ENCODE measurements around the gene ATP11A.
A peak's percentile ranks its signal among the peaks of the same experiment; 100 is the strongest.

The ATP11A gene

DNA sequence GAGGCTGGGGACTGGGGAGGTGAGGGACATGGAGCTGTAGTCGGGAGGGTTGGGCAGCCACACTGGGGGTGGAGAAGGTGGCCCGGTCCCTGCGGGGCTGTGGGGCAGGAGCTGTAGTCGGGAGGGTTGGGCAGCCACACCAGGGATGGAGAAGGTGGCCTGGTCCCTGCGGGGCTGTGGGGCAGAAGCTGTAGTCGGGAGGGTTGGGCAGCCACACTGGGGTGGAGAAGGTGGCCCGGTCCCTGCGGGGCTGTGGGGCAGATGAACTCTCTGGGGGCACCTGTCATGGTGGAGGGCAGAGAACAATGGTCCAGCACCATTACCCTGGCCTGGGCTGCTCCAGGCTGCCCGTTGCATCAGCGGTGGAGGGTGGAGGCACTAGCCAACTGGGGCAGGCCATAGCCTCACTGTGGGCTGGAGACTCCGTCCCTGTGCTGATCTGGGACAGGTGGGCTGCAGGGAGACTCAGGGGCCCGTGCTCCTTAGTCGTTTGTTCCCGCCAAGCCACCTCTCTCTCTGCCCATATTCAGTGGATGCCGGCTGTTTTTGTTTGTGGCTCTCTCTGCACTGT, 51.4 kb downstream of the ATP11A start:
- Histone ChIP-seq H3K79me1 (replicated peaks; ENCODE audit: low read length, poor library complexity, severe bottlenecking) (peaks cover 50% of the 10 kb centered on the region), H3K4me1 (ENCODE audit: control insufficient read depth, insufficient read depth, low read depth, low read length) (peaks cover 9% of the 10 kb centered on the region), H2BK120ac (ENCODE audit: low read depth, low read length) (peak overlapping the region; percentile 42), H3K9me3 (ENCODE audit: control insufficient read depth, low read length) (no peaks in the 10 kb centered on the region), H3K14ac (ENCODE audit: low read length in 2 of 2) (peak overlapping the region in 1 of 2 experiments; percentile 23), H3K36me3 (ENCODE audit: control insufficient read depth in 1 of 2, insufficient read depth in 2 of 2, low read depth in 1 of 2, low read length in 2 of 2) (peaks cover 0 to 4% of the 10 kb centered on the region in 2 experiments), H2BK15ac (ENCODE audit: low read depth, poor library complexity, severe bottlenecking) (peak overlapping the region; percentile 55), H3K27ac (ENCODE audit: low read length, poor library complexity, severe bottlenecking) (no peak overlapping the region), H2AFZ (ENCODE audit: low read depth, low read length) (no peak overlapping the region), H3K4ac (ENCODE audit: low read depth in 1 of 2, low read length in 2 of 2) (peak overlapping the region; percentile 10 to 92), H4K91ac (ENCODE audit: low read length) (peak overlapping the region; percentile 93), H2BK12ac (ENCODE audit: low read length in 2 of 2) (peak overlapping the region; percentile 40 to 56), H2BK5ac (ENCODE audit: low read depth, low read length, poor library complexity, severe bottlenecking) (no peak overlapping the region), H3K9ac (ENCODE audit: low read length) (peak overlapping the region; percentile 86), H3K23ac (ENCODE audit: low read length in 2 of 2) (peak overlapping the region in 1 of 2 experiments; percentile 91), H3K4me3 (ENCODE audit: insufficient read depth in 1 of 2, low read depth in 1 of 2, low read length in 2 of 2) (peak overlapping the region in 1 of 2 experiments; percentile 66), H2AK5ac (ENCODE audit: low read length, severe bottlenecking) (no peak overlapping the region), H3K4me2 (ENCODE audit: low read length, poor library complexity, severe bottlenecking) (no peak overlapping the region), H3K18ac (ENCODE audit: low read depth in 1 of 2, low read length in 2 of 2) (peak overlapping the region; percentile 52 to 81), H4K8ac (ENCODE audit: low read length) (peak overlapping the region; percentile 79), H3K27me3 (ENCODE audit: control insufficient read depth in 1 of 2, insufficient read depth in 1 of 2, low read length in 2 of 2) (no peaks in the 10 kb centered on the region)
- DNase-seq, result no peak
- WGBS, result 89% methylated on average over 15 of the region's 15 CpGs

DNA sequence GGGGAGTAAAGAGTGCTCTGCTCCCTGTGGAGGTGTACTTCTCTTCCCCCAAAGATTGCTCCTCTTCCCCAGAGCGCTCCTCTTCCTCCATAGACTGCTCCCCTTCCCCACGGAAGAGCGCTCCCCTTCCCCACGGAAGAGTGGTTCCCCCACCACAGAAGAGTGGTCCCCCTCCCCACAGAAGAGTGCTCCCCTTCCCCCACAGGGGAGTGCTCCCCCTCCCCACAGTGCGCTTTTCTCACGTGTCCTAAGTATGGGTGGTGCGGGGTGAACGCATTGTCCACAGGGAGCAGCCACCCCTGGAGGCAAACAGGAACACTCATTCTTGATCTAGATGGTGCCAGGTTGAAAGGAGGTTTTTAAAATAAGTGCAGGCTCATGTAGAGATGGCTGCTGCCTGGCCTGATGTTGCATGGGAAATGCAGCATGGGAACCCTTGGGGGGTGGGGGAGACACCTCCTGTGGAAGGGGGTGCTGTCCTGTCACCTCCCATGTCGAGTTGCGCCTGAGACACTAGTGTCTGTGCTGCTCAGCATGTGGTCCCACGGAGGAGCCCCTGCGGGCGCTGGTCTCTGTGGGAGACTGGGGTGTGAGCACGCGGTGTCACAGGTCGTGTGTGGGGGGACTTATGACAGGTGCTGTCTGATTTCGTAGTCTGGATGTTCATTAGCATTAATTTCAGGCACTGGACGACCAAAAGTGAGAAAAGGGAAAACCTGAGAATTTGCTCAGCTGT, 52.2 kb downstream of the ATP11A start:
- Histone ChIP-seq H2AFZ (ENCODE audit: low read depth, low read length) (no peak overlapping the region), H3K79me1 (replicated peaks; ENCODE audit: low read length, poor library complexity, severe bottlenecking) (peaks cover 52% of the 10 kb centered on the region), H4K8ac (ENCODE audit: low read length) (peak overlapping the region; percentile 42), H3K14ac (ENCODE audit: low read length in 2 of 2) (no peak overlapping the region), H3K4me1 (ENCODE audit: control insufficient read depth, insufficient read depth, low read depth, low read length) (peaks cover 10% of the 10 kb centered on the region), H4K91ac (ENCODE audit: low read length) (peak overlapping the region; percentile 56), H3K36me3 (ENCODE audit: control insufficient read depth in 1 of 2, insufficient read depth in 2 of 2, low read depth in 1 of 2, low read length in 2 of 2) (peaks cover 0 to 4% of the 10 kb centered on the region in 2 experiments), H3K9ac (ENCODE audit: low read length) (no peak overlapping the region), H2BK15ac (ENCODE audit: low read depth, poor library complexity, severe bottlenecking) (peak overlapping the region; percentile 54), H3K4me2 (ENCODE audit: low read length, poor library complexity, severe bottlenecking) (no peak overlapping the region), H2BK5ac (ENCODE audit: low read depth, low read length, poor library complexity, severe bottlenecking) (no peak overlapping the region), H3K18ac (ENCODE audit: low read depth in 1 of 2, low read length in 2 of 2) (no peak overlapping the region), H3K27ac (ENCODE audit: low read length, poor library complexity, severe bottlenecking) (no peak overlapping the region), H3K23ac (ENCODE audit: low read length in 2 of 2) (no peak overlapping the region), H2BK12ac (ENCODE audit: low read length in 2 of 2) (peak overlapping the region in 1 of 2 experiments; percentile 67), H2BK120ac (ENCODE audit: low read depth, low read length) (no peak overlapping the region), H2AK5ac (ENCODE audit: low read length, severe bottlenecking) (no peak overlapping the region), H3K4me3 (ENCODE audit: insufficient read depth in 1 of 2, low read depth in 1 of 2, low read length in 2 of 2) (no peak overlapping the region), H3K4ac (ENCODE audit: low read depth in 1 of 2, low read length in 2 of 2) (no peak overlapping the region), H3K27me3 (ENCODE audit: control insufficient read depth in 1 of 2, insufficient read depth in 1 of 2, low read length in 2 of 2) (no peaks in the 10 kb centered on the region), H3K9me3 (ENCODE audit: control insufficient read depth, low read length) (no peaks in the 10 kb centered on the region)
- no peak for DNase-seq
- WGBS, result 89% methylated on average over 18 of the region's 18 CpGs

DNA sequence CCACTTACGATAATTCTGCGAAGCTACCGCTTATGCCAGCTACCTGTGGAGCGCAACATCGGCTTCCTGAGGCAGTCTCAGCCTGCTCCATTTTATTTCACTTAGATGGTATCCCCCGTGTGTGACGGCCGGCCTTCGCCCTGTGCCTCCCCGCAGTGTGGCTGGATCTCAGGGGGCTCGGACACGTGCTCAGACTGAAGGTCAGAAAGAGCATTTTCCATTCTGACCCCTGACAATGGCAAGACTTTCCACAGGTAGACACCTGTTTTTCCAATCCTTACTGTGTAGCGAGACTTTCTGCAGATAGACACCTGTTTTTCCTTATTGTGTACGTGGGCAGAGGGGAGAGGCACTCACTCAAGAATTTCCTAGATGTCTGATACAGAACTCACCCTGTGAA, 52.7 kb downstream of the ATP11A start:
- Histone ChIP-seq H3K4ac (ENCODE audit: low read depth in 1 of 2, low read length in 2 of 2) (no peak overlapping the region), H3K27me3 (ENCODE audit: control insufficient read depth in 1 of 2, insufficient read depth in 1 of 2, low read length in 2 of 2) (no peaks in the 10 kb centered on the region), H3K4me3 (ENCODE audit: insufficient read depth in 1 of 2, low read depth in 1 of 2, low read length in 2 of 2) (no peak overlapping the region), H2BK12ac (ENCODE audit: low read length in 2 of 2) (no peak overlapping the region), H3K36me3 (ENCODE audit: control insufficient read depth in 1 of 2, insufficient read depth in 2 of 2, low read depth in 1 of 2, low read length in 2 of 2) (peaks cover 0 to 4% of the 10 kb centered on the region in 2 experiments), H2AFZ (ENCODE audit: low read depth, low read length) (no peak overlapping the region), H3K4me1 (ENCODE audit: control insufficient read depth, insufficient read depth, low read depth, low read length) (peaks cover 13% of the 10 kb centered on the region), H2BK120ac (ENCODE audit: low read depth, low read length) (no peak overlapping the region), H2BK5ac (ENCODE audit: low read depth, low read length, poor library complexity, severe bottlenecking) (no peak overlapping the region), H3K9me3 (ENCODE audit: control insufficient read depth, low read length) (no peaks in the 10 kb centered on the region), H2AK5ac (ENCODE audit: low read length, severe bottlenecking) (no peak overlapping the region), H3K18ac (ENCODE audit: low read depth in 1 of 2, low read length in 2 of 2) (no peak overlapping the region), H4K8ac (ENCODE audit: low read length) (no peak overlapping the region), H3K79me1 (replicated peaks; ENCODE audit: low read length, poor library complexity, severe bottlenecking) (peaks cover 51% of the 10 kb centered on the region), H3K27ac (ENCODE audit: low read length, poor library complexity, severe bottlenecking) (no peak overlapping the region), H3K4me2 (ENCODE audit: low read length, poor library complexity, severe bottlenecking) (no peak overlapping the region), H3K14ac (ENCODE audit: low read length in 2 of 2) (no peak overlapping the region), H2BK15ac (ENCODE audit: low read depth, poor library complexity, severe bottlenecking) (no peak overlapping the region), H3K9ac (ENCODE audit: low read length) (no peak overlapping the region), H4K91ac (ENCODE audit: low read length) (no peak overlapping the region), H3K23ac (ENCODE audit: low read length in 2 of 2) (no peak overlapping the region)
- no peak for DNase-seq
- 95% methylated on average over 14 of the region's 14 CpGs for WGBS

DNA sequence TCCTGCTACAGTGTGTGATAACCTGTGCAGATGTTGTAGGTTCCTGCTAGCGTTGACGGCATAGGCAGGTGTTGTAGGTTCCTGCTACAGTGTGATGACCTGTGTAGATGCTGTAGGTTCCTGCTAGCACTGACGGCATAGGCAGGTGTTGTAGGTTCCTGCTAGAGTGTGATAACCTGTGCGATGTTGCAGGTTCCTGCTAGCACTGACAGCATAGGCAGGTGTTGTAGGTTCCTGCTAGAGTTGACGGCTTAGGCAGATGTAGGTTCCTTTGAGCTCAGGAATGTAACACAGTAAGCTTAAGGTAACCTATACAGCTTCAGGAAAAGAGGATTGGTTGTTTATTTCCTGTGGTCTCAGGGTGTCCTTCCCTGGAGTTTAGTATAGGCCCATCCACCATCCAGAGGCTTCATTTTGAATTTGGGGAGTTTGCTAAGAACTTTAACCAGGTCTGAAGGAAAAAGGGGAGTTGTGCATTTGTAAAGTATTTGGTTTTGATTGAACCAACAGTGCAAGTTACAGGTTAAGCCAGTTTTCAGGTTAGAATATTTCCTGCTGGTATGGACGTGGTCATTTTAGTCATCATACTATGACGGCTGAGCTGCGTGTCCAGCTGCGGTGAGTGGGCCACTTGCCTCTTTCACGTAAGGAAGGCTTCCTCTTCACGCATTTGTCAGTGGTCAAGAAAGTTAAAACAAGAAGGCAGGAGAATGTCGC, 53.8 kb downstream of the ATP11A start:
- Histone ChIP-seq H3K27ac (ENCODE audit: low read length, poor library complexity, severe bottlenecking) (no peak overlapping the region), H3K23ac (ENCODE audit: low read length in 2 of 2) (no peak overlapping the region), H3K14ac (ENCODE audit: low read length in 2 of 2) (no peak overlapping the region), H2BK12ac (ENCODE audit: low read length in 2 of 2) (no peak overlapping the region), H3K27me3 (ENCODE audit: control insufficient read depth in 1 of 2, insufficient read depth in 1 of 2, low read length in 2 of 2) (no peaks in the 10 kb centered on the region), H4K91ac (ENCODE audit: low read length) (no peak overlapping the region), H3K79me1 (replicated peaks; ENCODE audit: low read length, poor library complexity, severe bottlenecking) (peaks cover 50% of the 10 kb centered on the region), H3K9ac (ENCODE audit: low read length) (no peak overlapping the region), H3K9me3 (ENCODE audit: control insufficient read depth, low read length) (no peaks in the 10 kb centered on the region), H2BK5ac (ENCODE audit: low read depth, low read length, poor library complexity, severe bottlenecking) (no peak overlapping the region), H3K4me3 (ENCODE audit: insufficient read depth in 1 of 2, low read depth in 1 of 2, low read length in 2 of 2) (no peak overlapping the region), H2BK120ac (ENCODE audit: low read depth, low read length) (no peak overlapping the region), H2BK15ac (ENCODE audit: low read depth, poor library complexity, severe bottlenecking) (no peak overlapping the region), H3K4me2 (ENCODE audit: low read length, poor library complexity, severe bottlenecking) (no peak overlapping the region), H3K18ac (ENCODE audit: low read depth in 1 of 2, low read length in 2 of 2) (no peak overlapping the region), H2AFZ (ENCODE audit: low read depth, low read length) (no peak overlapping the region), H4K8ac (ENCODE audit: low read length) (no peak overlapping the region), H2AK5ac (ENCODE audit: low read length, severe bottlenecking) (no peak overlapping the region), H3K4ac (ENCODE audit: low read depth in 1 of 2, low read length in 2 of 2) (no peak overlapping the region), H3K4me1 (ENCODE audit: control insufficient read depth, insufficient read depth, low read depth, low read length) (peaks cover 13% of the 10 kb centered on the region), H3K36me3 (ENCODE audit: control insufficient read depth in 1 of 2, insufficient read depth in 2 of 2, low read depth in 1 of 2, low read length in 2 of 2) (peaks cover 0 to 4% of the 10 kb centered on the region in 2 experiments)
- whole genome bisulfite sequencing, result 87% methylated on average over 12 of the region's 12 CpGs
- no peak for DNase-seq

Data from mesenchymal stem cell (in vitro differentiated cells and primary cell).